GM18858 (cell line): ENCODE results near the gene CACNA2D4.

Experiments used
- ATAC-seq: cut with Tn5 transposase; IDR thresholded peaks from one replicate; pipeline ENCODE4 v1.9.1; 2021; ENCODE audit not compliant: unreplicated experiment

Gene CACNA2D4

GRCh38 chr12:1873531-1874510, 44.6 kb downstream of the CACNA2D4 start:
- no peak for ATAC-seq

GRCh38 chr12:1872448-1872847, 46.0 kb downstream of the CACNA2D4 start:
- no peak for ATAC-seq

- ATAC-seq, result no peak
Measured at GRCh38 chr12:1872001-1872400, 46.5 kb downstream of the CACNA2D4 start.

GRCh38 chr12:1870998-1871917, 47.2 kb downstream of the CACNA2D4 start:
- ATAC-seq, result no peak

GRCh38 chr12:1870086-1870485, 48.4 kb downstream of the CACNA2D4 start:
- no peak for ATAC-seq

- no peak for ATAC-seq
Measured at GRCh38 chr12:1869145-1869544, 49.3 kb downstream of the CACNA2D4 start.

- no peak for ATAC-seq
Measured at GRCh38 chr12:1865284-1865866, 53.1 kb downstream of the CACNA2D4 start.

GRCh38 chr12:1864867-1865266, 53.6 kb downstream of the CACNA2D4 start:
- ATAC-seq, result no peak

GRCh38 chr12:1864456-1864855, 54.0 kb downstream of the CACNA2D4 start:
- no peak for ATAC-seq

GRCh38 chr12:1863823-1864222, 54.6 kb downstream of the CACNA2D4 start:
- ATAC-seq, result no peak

- no peak for ATAC-seq
Measured at GRCh38 chr12:1862973-1863372, 55.5 kb downstream of the CACNA2D4 start.

- ATAC-seq, result no peak
Measured at GRCh38 chr12:1859643-1860042, 58.8 kb downstream of the CACNA2D4 start.

GRCh38 chr12:1858456-1858855, 60.0 kb downstream of the CACNA2D4 start:
- ATAC-seq, result no peak

GRCh38 chr12:1857821-1858220, 60.6 kb downstream of the CACNA2D4 start:
- ATAC-seq, result no peak

- ATAC-seq, result no peak
Measured at GRCh38 chr12:1857086-1857485, 61.4 kb downstream of the CACNA2D4 start.

GRCh38 chr12:1855241-1855640, 63.2 kb downstream of the CACNA2D4 start:
- no peak for ATAC-seq

GRCh38 chr12:1853716-1854115, 64.7 kb downstream of the CACNA2D4 start:
- no peak for ATAC-seq

- no peak for ATAC-seq
Measured at GRCh38 chr12:1852076-1852475, 66.4 kb downstream of the CACNA2D4 start.

- ATAC-seq, result no peak
Measured at GRCh38 chr12:1851151-1851701, 67.2 kb downstream of the CACNA2D4 start.

- ATAC-seq, result no peak
Measured at GRCh38 chr12:1848745-1849144, 69.7 kb downstream of the CACNA2D4 start.

- no peak for ATAC-seq
Measured at GRCh38 chr12:1848146-1848545, 70.3 kb downstream of the CACNA2D4 start.
